ENCODE data around the gene MAB21L2.

The MAB21L2 gene

GRCh38 chr4:150600812-150601445, 19.0 kb downstream of the MAB21L2 start:
- POLR2A ChIA-PET: no interaction called here
- Histone ChIP-seq H3K36me3 (ENCODE audit: control insufficient read depth in 2 of 2, insufficient read depth in 1 of 2, low read length in 2 of 2) (no peaks in the 10 kb centered on the region), H3K4me1 (ENCODE audit: control insufficient read depth, insufficient read depth, low read length) (no peaks in the 10 kb centered on the region), H3K4me3 (ENCODE audit: low read depth, low read length) (no peak overlapping the region), H3K9me3 (ENCODE audit: control insufficient read depth, insufficient read depth, low read depth, low read length) (no peaks in the 10 kb centered on the region), H3K27ac (ENCODE audit: extremely low read depth, low read depth, low read length) (no peak overlapping the region)
- no peak for TF ChIP-seq PRDM10 (tag by site-specific recombination; IDR thresholded peaks at IDR 0.05)
- 0 out of 2 replicates have a peak, but pooled peaks have one; percentile 48 for TF ChIP-seq ZBTB17 (tag by site-specific recombination; IDR thresholded peaks at IDR 0.05)
- peak; percentile 70 for TF ChIP-seq ATF2 (tag by site-specific recombination; IDR thresholded peaks at IDR 0.05; ENCODE audit: low read depth)
- no peak for TF ChIP-seq ZNF202 (tag by site-specific recombination; IDR thresholded peaks at IDR 0.05; ENCODE audit: borderline replicate concordance)
- CTCF ChIA-PET: no interaction called here

GRCh38 chr4:150609131-150609530, 27.2 kb downstream of the MAB21L2 start:
- Histone ChIP-seq H3K9me3 (ENCODE audit: control insufficient read depth, insufficient read depth, low read depth, low read length) (no peaks in the 10 kb centered on the region), H3K4me3 (ENCODE audit: low read depth, low read length) (no peak overlapping the region), H3K27ac (ENCODE audit: extremely low read depth, low read depth, low read length) (no peak overlapping the region), H3K4me1 (ENCODE audit: control insufficient read depth, insufficient read depth, low read length) (no peaks in the 10 kb centered on the region), H3K36me3 (ENCODE audit: control insufficient read depth in 2 of 2, insufficient read depth in 1 of 2, low read length in 2 of 2) (no peaks in the 10 kb centered on the region)
- POLR2A ChIA-PET: no interaction called here
- no peak for TF ChIP-seq ZNF214 (tag by site-specific recombination; IDR thresholded peaks at IDR 0.05; ENCODE audit: borderline replicate concordance)
- no peak for TF ChIP-seq TCF7L2 (IDR thresholded peaks at IDR 0.05; ENCODE audit: borderline replicate concordance, low read depth, low read length)
- TF ChIP-seq ZXDB (tag by site-specific recombination; IDR thresholded peaks at IDR 0.05): no peak
- TF ChIP-seq ZNF354C (tag by site-specific recombination; IDR thresholded peaks at IDR 0.05; ENCODE audit: borderline replicate concordance, low read depth): no peak
- TF ChIP-seq ZNF747 (tag by site-specific recombination; IDR thresholded peaks at IDR 0.05): no peak
- no peak for TF ChIP-seq OSR2 (tag by site-specific recombination; IDR thresholded peaks at IDR 0.05)
- TF ChIP-seq, protein P1, sequence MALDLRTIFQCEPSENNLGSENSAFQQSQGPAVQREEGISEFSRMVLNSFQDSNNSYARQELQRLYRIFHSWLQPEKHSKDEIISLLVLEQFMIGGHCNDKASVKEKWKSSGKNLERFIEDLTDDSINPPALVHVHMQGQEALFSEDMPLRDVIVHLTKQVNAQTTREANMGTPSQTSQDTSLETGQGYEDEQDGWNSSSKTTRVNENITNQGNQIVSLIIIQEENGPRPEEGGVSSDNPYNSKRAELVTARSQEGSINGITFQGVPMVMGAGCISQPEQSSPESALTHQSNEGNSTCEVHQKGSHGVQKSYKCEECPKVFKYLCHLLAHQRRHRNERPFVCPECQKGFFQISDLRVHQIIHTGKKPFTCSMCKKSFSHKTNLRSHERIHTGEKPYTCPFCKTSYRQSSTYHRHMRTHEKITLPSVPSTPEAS (tag by site-specific recombination; IDR thresholded peaks at IDR 0.05): no peak
- no peak for TF ChIP-seq ZNF169 (tag by site-specific recombination; IDR thresholded peaks at IDR 0.05)
- TF ChIP-seq, protein P2, sequence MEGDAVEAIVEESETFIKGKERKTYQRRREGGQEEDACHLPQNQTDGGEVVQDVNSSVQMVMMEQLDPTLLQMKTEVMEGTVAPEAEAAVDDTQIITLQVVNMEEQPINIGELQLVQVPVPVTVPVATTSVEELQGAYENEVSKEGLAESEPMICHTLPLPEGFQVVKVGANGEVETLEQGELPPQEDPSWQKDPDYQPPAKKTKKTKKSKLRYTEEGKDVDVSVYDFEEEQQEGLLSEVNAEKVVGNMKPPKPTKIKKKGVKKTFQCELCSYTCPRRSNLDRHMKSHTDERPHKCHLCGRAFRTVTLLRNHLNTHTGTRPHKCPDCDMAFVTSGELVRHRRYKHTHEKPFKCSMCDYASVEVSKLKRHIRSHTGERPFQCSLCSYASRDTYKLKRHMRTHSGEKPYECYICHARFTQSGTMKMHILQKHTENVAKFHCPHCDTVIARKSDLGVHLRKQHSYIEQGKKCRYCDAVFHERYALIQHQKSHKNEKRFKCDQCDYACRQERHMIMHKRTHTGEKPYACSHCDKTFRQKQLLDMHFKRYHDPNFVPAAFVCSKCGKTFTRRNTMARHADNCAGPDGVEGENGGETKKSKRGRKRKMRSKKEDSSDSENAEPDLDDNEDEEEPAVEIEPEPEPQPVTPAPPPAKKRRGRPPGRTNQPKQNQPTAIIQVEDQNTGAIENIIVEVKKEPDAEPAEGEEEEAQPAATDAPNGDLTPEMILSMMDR (tag by site-specific recombination; IDR thresholded peaks at IDR 0.05): no peak
- TF ChIP-seq ZNF121 (tag by site-specific recombination; IDR thresholded peaks at IDR 0.05): no peak
- TF ChIP-seq ZNF174 (tag by site-specific recombination; IDR thresholded peaks at IDR 0.05): no peak
- TF ChIP-seq ZNF132 (tag by site-specific recombination; IDR thresholded peaks at IDR 0.05; ENCODE audit: borderline replicate concordance): no peak
- no peak for TF ChIP-seq PRDM6 (tag by site-specific recombination; IDR thresholded peaks at IDR 0.05)
- no peak for TF ChIP-seq ZBTB7A (tag by site-specific recombination; IDR thresholded peaks at IDR 0.05; ENCODE audit: low read depth)
- TF ChIP-seq SP3 (tag by site-specific recombination; IDR thresholded peaks at IDR 0.05): no peak
- TF ChIP-seq ZNF146 (tag by site-specific recombination; IDR thresholded peaks at IDR 0.05): no peak
- no peak for TF ChIP-seq ZNF133 (tag by site-specific recombination; IDR thresholded peaks at IDR 0.05)
- CTCF ChIA-PET: no interaction called here

All from HEK293 (cell line).